Mesothelial cell of epicardium (in vitro differentiated cells): ENCODE measurements around the gene UXS1. TPM values are rescaled to one million over a fixed set of nuclear protein-coding genes. Genes with fewer than 3 reads are reported as not detected.
A peak's percentile ranks its signal among the peaks of the same experiment; 100 is the strongest.

Source experiments
- DNase-seq, 2 experiments: peaks; one replicate each; pipeline ENCODE4 v3.0.0; 2021; ENCODE audit warnings: low spot score in 2 of 2; ENCODE audit not compliant: unreplicated experiment in 2 of 2
- H3K27ac Mint-ChIP-seq: 2 replicates; pipeline ENCODE4 v1.8.0; 2021; ENCODE audit warnings: mixed read lengths
- H3K27me3 Mint-ChIP-seq: 2 replicates; pipeline ENCODE4 v1.8.0; 2021; ENCODE audit warnings: low read depth, mixed read lengths
- H3K36me3 Mint-ChIP-seq: 2 replicates; pipeline ENCODE4 v1.8.0; 2021; ENCODE audit warnings: mixed read lengths
- H3K4me1 Mint-ChIP-seq: 2 replicates; pipeline ENCODE4 v1.8.0; 2021; ENCODE audit warnings: mixed read lengths
- H3K4me3 Mint-ChIP-seq: 2 replicates; pipeline ENCODE4 v1.8.0; 2021; ENCODE audit warnings: mild to moderate bottlenecking, moderate library complexity, mixed read lengths
- H3K9me3 Mint-ChIP-seq: 2 replicates; pipeline ENCODE4 v1.8.0; 2021; ENCODE audit warnings: mixed read lengths
- CTCF ChIP-seq: fragments of 200-600 bp; sonication (generic); IDR thresholded peaks from one replicate; pipeline ENCODE4 v1.5.0; 2021; ENCODE audit warnings: antibody characterized with exemption; ENCODE audit not compliant: unreplicated experiment
- total RNA-seq: library from RNA; stranded (reverse); gene quantifications from 3 replicates; pipeline ENCODE4 v1.2.1, GENCODE V29; 2021

Gene UXS1
- total RNA-seq, 1 donor from 2014 or later = 52.8 TPM

GRCh38 chr2:106130251-106130998 is 63.7 kb downstream of the UXS1 start:
- no peak for TF ChIP-seq CTCF
- H3K27ac Mint-ChIP-seq = peak overlapping the region; percentile 73
- peak overlapping the region; percentile 61 for H3K4me3 Mint-ChIP-seq
- DNase-seq = no peak
- H3K9me3 Mint-ChIP-seq = no peaks in the 10 kb centered on the region
- H3K4me1 Mint-ChIP-seq = peaks cover 2% of the 10 kb centered on the region
- peaks cover 23% of the 10 kb centered on the region for H3K36me3 Mint-ChIP-seq
- no peaks in the 10 kb centered on the region for H3K27me3 Mint-ChIP-seq

GRCh38 chr2:106129592-106129991 is 64.5 kb downstream of the UXS1 start:
- H3K4me1 Mint-ChIP-seq = peaks cover 6% of the 10 kb centered on the region
- peak overlapping the region; percentile 73 for H3K27ac Mint-ChIP-seq
- H3K4me3 Mint-ChIP-seq = no peak overlapping the region
- peaks cover 23% of the 10 kb centered on the region for H3K36me3 Mint-ChIP-seq
- no peaks in the 10 kb centered on the region for H3K9me3 Mint-ChIP-seq
- TF ChIP-seq CTCF = no peak
- DNase-seq = no peak
- H3K27me3 Mint-ChIP-seq = no peaks in the 10 kb centered on the region

- Mint-ChIP-seq H3K36me3 (peaks cover 23% of the 10 kb centered on the region), H3K27me3 (no peaks in the 10 kb centered on the region), H3K4me3 (no peak overlapping the region), H3K9me3 (no peaks in the 10 kb centered on the region), H3K27ac (no peak overlapping the region), H3K4me1 (peaks cover 6% of the 10 kb centered on the region)
- TF ChIP-seq CTCF = no peak
- DNase-seq = no peak
These were observed 65.0 kb downstream of the UXS1 start for GRCh38 chr2:106129150-106129549.

GRCh38 chr2:106127776-106128268 is 66.3 kb downstream of the UXS1 start:
- no peak for DNase-seq
- Mint-ChIP-seq H3K27me3 (no peaks in the 10 kb centered on the region), H3K4me3 (no peak overlapping the region), H3K9me3 (no peaks in the 10 kb centered on the region), H3K27ac (no peak overlapping the region), H3K4me1 (peaks cover 6% of the 10 kb centered on the region), H3K36me3 (peaks cover 24% of the 10 kb centered on the region)
- no peak for TF ChIP-seq CTCF

GRCh38 chr2:106127282-106127771 is 66.8 kb downstream of the UXS1 start:
- H3K27ac Mint-ChIP-seq = no peak overlapping the region
- H3K27me3 Mint-ChIP-seq = no peaks in the 10 kb centered on the region
- H3K4me1 Mint-ChIP-seq = peaks cover 6% of the 10 kb centered on the region
- DNase-seq = no peak
- no peak overlapping the region for H3K4me3 Mint-ChIP-seq
- H3K36me3 Mint-ChIP-seq = peaks cover 26% of the 10 kb centered on the region
- no peak for TF ChIP-seq CTCF
- no peaks in the 10 kb centered on the region for H3K9me3 Mint-ChIP-seq
